Ovary (tissue), 9 donors: ENCODE data around the gene NFKBIZ. TPM values are rescaled to one million over a fixed set of nuclear protein-coding genes. Genes with fewer than 3 reads are reported as not detected.

Source experiments
- DNase-seq, 5 donors: peaks; one replicate each; pipeline ENCODE4 v3.0.0-alpha.2; 2019 to 2020
- H3K27ac ChIP-seq, 2 donors: fragments of 200-600 bp; one replicate each; pipeline versions ENCODE4 v1.5.1 to v1.8.0; 2019 to 2022
- H3K27me3 ChIP-seq: fragments of 200-600 bp; one replicate; pipeline ENCODE4 v1.8.0; 2022
- H3K36me3 ChIP-seq: fragments of 200-600 bp; sonication (generic); one replicate; pipeline ENCODE4 v1.5.1; 2019
- H3K4me1 ChIP-seq: one replicate; pipeline ENCODE4 v1.8.1; 2013; ENCODE audit warnings: mild to moderate bottlenecking, moderate library complexity; ENCODE audit not compliant: insufficient read depth
- H3K4me3 ChIP-seq: fragments of 200-600 bp; sonication (generic); one replicate; pipeline ENCODE4 v1.5.1; 2017
- H3K9me3 ChIP-seq, 2 donors: fragments of 200-600 bp in 1 of 2; sonication (generic) in 1 of 2; one replicate each; pipeline versions ENCODE4 v1.5.1 to v1.8.1; 2013 to 2019; ENCODE audit warnings: mild to moderate bottlenecking in 1 of 2, moderate library complexity in 1 of 2
- CTCF ChIP-seq, 3 donors: fragments of 450-650 bp in 2 of 3; fragments of 200-600 bp in 1 of 3; IDR thresholded peaks; one replicate each; pipeline versions ENCODE4 v1.5.1 to v1.8.0; 2016 to 2022; ENCODE audit warnings: antibody characterized with exemption in 3 of 3, mild to moderate bottlenecking in 1 of 3
- EP300 ChIP-seq: sonication (generic); formaldehyde crosslinking; IDR thresholded peaks from one replicate; pipeline ENCODE4 v1.6.1; 2017; ENCODE audit warnings: antibody characterized with exemption
- POLR2A ChIP-seq: fragments of 450-650 bp; IDR thresholded peaks from one replicate; pipeline ENCODE4 v1.6.1; 2017; ENCODE audit warnings: antibody characterized with exemption, mild to moderate bottlenecking, moderate library complexity
- WGBS, 3 donors: extraction: QIAGEN DNeasy Blood & Tissue Kit in 1 of 3; methylation state at CpG; one replicate each; pipeline versions ENCODE4 v1.1.5 to v1.1.7; 2013 to 2017; 5-methylcytosine and 5-hydroxymethylcytosine counted together
- intact Hi-C, 4 donors: fragments of 100-400 bp; cut with DNase I; formaldehyde crosslinking; loops; one replicate each; pipeline versions ENCODE4 v1.11.0 to v1.15.1; 2022 to 2023
- polyA plus RNA-seq, 2 donors: library from polyadenylated mRNA; stranded (reverse); fragments of 200-250 nt in 1 of 2; fragments of 350-450 nt in 1 of 2; fragmentation: Illumina TruSeq in 1 of 2; extraction: RNeasy Lipid Tissue Mini Kit (QIAGEN cat#74804) in 1 of 2; gene quantifications; one replicate each; pipeline ENCODE4 v1.2.3, GENCODE V29; 2013 to 2014
- total RNA-seq, 7 donors: library from RNA; depleted of rRNA in 2 of 7; stranded (reverse); fragments of >200 nt in 2 of 7; fragmentation: NEBNext Ultra II Directional in 3 of 7; extraction: Animal tissue kit (Norgen Biotek cat#: 25700) in 3 of 7; gene quantifications; one replicate each; pipeline versions ENCODE4 v1.1.0 to v1.2.4, GENCODE V29; 2016 to 2023
- donor health status: DM: no; HTN: no; CAD: no; lungs with moderate emphysema.
- donor health status: DM: no; HTN: no; CAD: no.
- donor health status: Bipolar disorder and iron deficiency.
- donor health status: DM: yes; HTN: yes; CAD: no.
- donor health status: DM: no; HTN: no; CAD: no.
- donor health status: DM: yes; HTN: yes; CAD: no.

NFKBIZ gene
- total and polyA plus RNA-seq, 9 donors: 7.5 to 194 (median 42.0) TPM

DNA sequence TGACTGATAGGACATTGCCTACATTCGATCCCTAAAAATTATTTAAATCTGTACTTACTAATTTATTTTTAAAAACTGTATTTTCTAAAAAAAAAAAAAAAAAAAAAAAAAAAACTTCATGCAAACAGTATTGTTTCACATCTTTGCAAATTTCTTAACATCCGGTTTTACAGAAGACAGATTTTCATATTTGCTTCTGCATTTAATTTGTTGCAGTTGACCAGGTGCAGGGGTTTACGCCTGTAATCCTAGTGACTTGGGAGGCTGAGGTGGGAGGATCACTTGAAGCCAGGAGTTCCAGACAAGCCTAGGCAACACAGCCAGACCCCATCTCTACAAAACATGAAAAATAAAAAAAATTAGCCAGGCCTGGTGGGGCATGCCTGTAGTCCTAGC, 6.4 kb upstream of the NFKBIZ start:
- no peaks in the 10 kb centered on the region for H3K4me1 ChIP-seq
- H3K36me3 ChIP-seq: no peaks in the 10 kb centered on the region
- 92 to 95% (median 93%) methylated on average over 3 of the region's 3 CpGs for WGBS, 3 donors
- no peaks in the 10 kb centered on the region for H3K27me3 ChIP-seq
- no peak for TF ChIP-seq CTCF (IDR thresholded peaks at IDR 0.05)
- no peak for TF ChIP-seq EP300
- TF ChIP-seq POLR2A: no peak
- H3K4me3 ChIP-seq: no peak overlapping the region
- H3K9me3 ChIP-seq: no peaks in the 10 kb centered on the region
- no peak for DNase-seq
- intact Hi-C loops: no loop called here
- H3K27ac ChIP-seq: no peak overlapping the region

- H3K27ac ChIP-seq: no peak overlapping the region
- no peaks in the 10 kb centered on the region for H3K4me1 ChIP-seq
- H3K27me3 ChIP-seq: no peaks in the 10 kb centered on the region
- TF ChIP-seq CTCF (IDR thresholded peaks at IDR 0.05) (no peak), POLR2A (no peak), EP300 (no peak)
- WGBS, 3 donors: 95 to 97% (median 96%) methylated on average over 2 of the region's 2 CpGs
- H3K9me3 ChIP-seq: no peaks in the 10 kb centered on the region
- H3K36me3 ChIP-seq: no peaks in the 10 kb centered on the region
- no peak for DNase-seq
- intact Hi-C loops: loop anchor here in 2 of 4 donors (5.0 kb wide), 2 partner anchors 158 to 337 kb away; partner anchors contain the start of gene RPL24 (in 1 of the 2)
- H3K4me3 ChIP-seq: no peak overlapping the region
Measured at GRCh38 chr3:101845425-101845824, 3.9 kb upstream of the NFKBIZ start.

DNA sequence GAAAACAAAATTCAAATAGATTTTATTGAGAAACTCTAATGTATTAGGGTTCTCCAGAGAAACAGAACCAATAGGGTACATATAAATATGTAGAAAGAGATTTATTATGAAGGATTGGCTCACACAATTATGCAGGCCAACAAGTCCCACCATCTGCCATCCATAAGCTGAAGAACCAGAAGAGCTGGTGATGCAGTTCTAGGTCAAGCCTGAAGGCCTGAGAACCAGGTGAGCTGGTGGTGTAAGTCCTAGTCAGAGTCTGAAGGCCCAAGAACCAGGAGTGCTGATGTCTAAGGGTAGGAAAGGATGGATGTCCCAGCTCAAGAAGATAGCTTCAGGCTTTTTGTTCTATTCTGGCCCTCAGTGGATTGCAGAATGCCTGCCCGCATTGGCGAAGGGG, 2.6 kb upstream of the NFKBIZ start:
- Histone ChIP-seq H3K27ac (no peak overlapping the region), H3K9me3 (no peaks in the 10 kb centered on the region), H3K36me3 (no peaks in the 10 kb centered on the region), H3K4me1 (peaks cover 2% of the 10 kb centered on the region), H3K27me3 (no peaks in the 10 kb centered on the region), H3K4me3 (no peak overlapping the region)
- no peak for TF ChIP-seq POLR2A
- no peak for TF ChIP-seq CTCF (IDR thresholded peaks at IDR 0.05)
- TF ChIP-seq EP300: no peak
- DNase-seq: no peak
- intact Hi-C loops: loop anchor here in 2 of 4 donors (5.0 kb wide), 2 partner anchors 159 to 336 kb away; partner anchors contain the start of gene RPL24 (in 1 of the 2)
- 96 to 98% (median 97%) methylated on average over 2 of the region's 2 CpGs for WGBS, 3 donors

- Histone ChIP-seq H3K27me3 (no peaks in the 10 kb centered on the region), H3K4me1 (peaks cover 4% of the 10 kb centered on the region), H3K9me3 (no peaks in the 10 kb centered on the region), H3K36me3 (no peaks in the 10 kb centered on the region), H3K4me3 (no peak overlapping the region), H3K27ac (no peak overlapping the region)
- DNase-seq: no peak
- no peak for TF ChIP-seq POLR2A
- no peak for TF ChIP-seq CTCF (IDR thresholded peaks at IDR 0.05)
- TF ChIP-seq EP300: no peak
- 80 to 84% (median 81%) methylated on average over 3 of the region's 3 CpGs for WGBS, 3 donors
- intact Hi-C loops: loop anchor here in 2 of 4 donors (5.0 kb wide), 2 partner anchors 160 to 335 kb away; partner anchors contain the start of gene RPL24 (in 1 of the 2)
Measured at GRCh38 chr3:101847328-101847727, 2.0 kb upstream of the NFKBIZ start.
